ENCODE measurements around the gene CCDC102B.

CCDC102B gene

GRCh38 chr18:68985172-68985820 is 187.4 kb downstream of the CCDC102B start:
- Histone ChIP-seq H3F3A (ENCODE audit: control insufficient read depth, insufficient read depth) (no peaks in the 10 kb centered on the region), H3K27me3 (ENCODE audit: control insufficient read depth, low read length) (no peaks in the 10 kb centered on the region), H3K4me1 (ENCODE audit: control insufficient read depth, low read length) (no peaks in the 10 kb centered on the region), H3K79me2 (ENCODE audit: control insufficient read depth, low read length) (no peaks in the 10 kb centered on the region), H4K20me1 (ENCODE audit: control insufficient read depth, insufficient read depth, low read depth, low read length) (no peaks in the 10 kb centered on the region), H3K36me3 (ENCODE audit: control insufficient read depth, low read length) (no peaks in the 10 kb centered on the region), H3K9me2 (replicated peaks; ENCODE audit: control insufficient read depth, low read length) (no peaks in the 10 kb centered on the region), H3K4me3 (ENCODE audit: low read length) (no peak overlapping the region), H3K4me2 (ENCODE audit: low read length) (no peak overlapping the region), H3K27ac (ENCODE audit: low read depth, low read length) (no peak overlapping the region), H3K9me3 (ENCODE audit: control insufficient read depth, insufficient read depth, low read length) (no peaks in the 10 kb centered on the region)
- TF ChIP-seq CTCF (IDR thresholded peaks at IDR 0.05; ENCODE audit: low read depth, low read length, poor library complexity, severe bottlenecking), result no peak
- TF ChIP-seq EZH2phosphoT487 (IDR thresholded peaks at IDR 0.05; ENCODE audit: borderline replicate concordance, low read length), result no peak

- H3K27ac ChIP-seq (ENCODE audit: low read depth, low read length), result no peak overlapping the region
- no peaks in the 10 kb centered on the region for H3K79me2 ChIP-seq (ENCODE audit: control insufficient read depth, low read length)
- no peaks in the 10 kb centered on the region for H3K4me1 ChIP-seq (ENCODE audit: control insufficient read depth, low read length)
- no peaks in the 10 kb centered on the region for H3K36me3 ChIP-seq (ENCODE audit: control insufficient read depth, low read length)
- no peaks in the 10 kb centered on the region for H4K20me1 ChIP-seq (ENCODE audit: control insufficient read depth, insufficient read depth, low read depth, low read length)
- no peaks in the 10 kb centered on the region for H3K27me3 ChIP-seq (ENCODE audit: control insufficient read depth, low read length)
- no peak overlapping the region for H3K4me2 ChIP-seq (ENCODE audit: low read length)
- no peaks in the 10 kb centered on the region for H3F3A ChIP-seq (ENCODE audit: control insufficient read depth, insufficient read depth)
- no peaks in the 10 kb centered on the region for H3K9me2 ChIP-seq (replicated peaks; ENCODE audit: control insufficient read depth, low read length)
- TF ChIP-seq EZH2phosphoT487 (IDR thresholded peaks at IDR 0.05; ENCODE audit: borderline replicate concordance, low read length), result no peak
- no peak for TF ChIP-seq CTCF (IDR thresholded peaks at IDR 0.05; ENCODE audit: low read depth, low read length, poor library complexity, severe bottlenecking)
- H3K4me3 ChIP-seq (ENCODE audit: low read length), result no peak overlapping the region
- no peaks in the 10 kb centered on the region for H3K9me3 ChIP-seq (ENCODE audit: control insufficient read depth, insufficient read depth, low read length)
Measured at GRCh38 chr18:68991286-68991685, 193.4 kb downstream of the CCDC102B start.

- TF ChIP-seq EZH2phosphoT487 (IDR thresholded peaks at IDR 0.05; ENCODE audit: borderline replicate concordance, low read length) (no peak), CTCF (IDR thresholded peaks at IDR 0.05; ENCODE audit: low read depth, low read length, poor library complexity, severe bottlenecking) (no peak)
- H3K27ac ChIP-seq (ENCODE audit: low read depth, low read length), result no peak overlapping the region
- no peak overlapping the region for H3K4me3 ChIP-seq (ENCODE audit: low read length)
- no peaks in the 10 kb centered on the region for H4K20me1 ChIP-seq (ENCODE audit: control insufficient read depth, insufficient read depth, low read depth, low read length)
- no peaks in the 10 kb centered on the region for H3F3A ChIP-seq (ENCODE audit: control insufficient read depth, insufficient read depth)
- H3K9me2 ChIP-seq (replicated peaks; ENCODE audit: control insufficient read depth, low read length), result no peaks in the 10 kb centered on the region
- H3K79me2 ChIP-seq (ENCODE audit: control insufficient read depth, low read length), result no peaks in the 10 kb centered on the region
- H3K9me3 ChIP-seq (ENCODE audit: control insufficient read depth, insufficient read depth, low read length), result no peaks in the 10 kb centered on the region
- no peak overlapping the region for H3K4me2 ChIP-seq (ENCODE audit: low read length)
- no peaks in the 10 kb centered on the region for H3K4me1 ChIP-seq (ENCODE audit: control insufficient read depth, low read length)
- H3K27me3 ChIP-seq (ENCODE audit: control insufficient read depth, low read length), result no peaks in the 10 kb centered on the region
- H3K36me3 ChIP-seq (ENCODE audit: control insufficient read depth, low read length), result no peaks in the 10 kb centered on the region
Measured at GRCh38 chr18:68992719-68993482, 195.0 kb downstream of the CCDC102B start.
